Activated CD4-positive, CD25-positive, alpha-beta regulatory T cell treated with anti-CD3 and anti-CD28 coated beads, Interleukin-2, amount 50 U/mL, for 72 hours (primary cell): Measurements from ENCODE around the gene CHAC2.
"Not testable (repeated sequence)": the region's sequence is repeated elsewhere in the genome, so short reads cannot be mapped to it uniquely, and the experiment has no call there.

Experiments used
- DNase-seq: peaks from one replicate; pipeline ENCODE4 v3.0.0; 2021

CHAC2 gene

GRCh38 chr2:53767405-53768241 is at the start of gene CHAC2:
CHAC2 (plus strand) TSS chr2:53767804; CDS start chr2:53767887, 83 bp downstream.
- DNase-seq, result peak; percentile 85

GRCh38 chr2:53720944-53721343 is 46.7 kb upstream of the CHAC2 start:
- not testable (repeated sequence) for DNase-seq

- DNase-seq, result no peak
These were observed 43.1 kb upstream of the CHAC2 start for GRCh38 chr2:53724536-53724935.

GRCh38 chr2:53725662-53726061 is 41.9 kb upstream of the CHAC2 start:
- no peak for DNase-seq

- DNase-seq, result no peak
These were observed 39.7 kb upstream of the CHAC2 start for GRCh38 chr2:53727921-53728320.

- DNase-seq, result no peak
These were observed 38.4 kb upstream of the CHAC2 start for GRCh38 chr2:53729143-53729762.

GRCh38 chr2:53737091-53737490 is 30.5 kb upstream of the CHAC2 start:
- no peak for DNase-seq

- DNase-seq, result no peak
These were observed 28.6 kb upstream of the CHAC2 start for GRCh38 chr2:53739032-53739431.

- DNase-seq, result no peak
These were observed 27.4 kb upstream of the CHAC2 start for GRCh38 chr2:53740170-53740569.

- DNase-seq, result no peak
These were observed 23.1 kb upstream of the CHAC2 start for GRCh38 chr2:53744395-53745065.

GRCh38 chr2:53750041-53750768 is 17.4 kb upstream of the CHAC2 start:
- no peak for DNase-seq

GRCh38 chr2:53751728-53752127 is 15.9 kb upstream of the CHAC2 start:
- no peak for DNase-seq

- DNase-seq, result no peak
These were observed 15.2 kb upstream of the CHAC2 start for GRCh38 chr2:53752385-53752784.

GRCh38 chr2:53753041-53753440 is 14.6 kb upstream of the CHAC2 start:
- no peak for DNase-seq

GRCh38 chr2:53755121-53755520 is 12.5 kb upstream of the CHAC2 start:
- DNase-seq, result no peak

GRCh38 chr2:53756644-53757043 is 11.0 kb upstream of the CHAC2 start:
- no peak for DNase-seq

GRCh38 chr2:53757206-53757605 is 10.4 kb upstream of the CHAC2 start:
- DNase-seq, result not testable (repeated sequence)

- DNase-seq, result no peak
These were observed 1.8 kb upstream of the CHAC2 start for GRCh38 chr2:53765767-53766166.

- no peak for DNase-seq
These were observed 588 bp downstream of the CHAC2 start for GRCh38 chr2:53768242-53768542.

GRCh38 chr2:53769318-53769945 is 1.8 kb downstream of the CHAC2 start:
- DNase-seq, result no peak

- DNase-seq, result no peak
These were observed 2.7 kb downstream of the CHAC2 start for GRCh38 chr2:53770264-53770663.

GRCh38 chr2:53777134-53777533 is 9.5 kb downstream of the CHAC2 start:
- DNase-seq, result no peak
